Right atrium auricular region (tissue), 2 donors: ENCODE data around the gene BPIFB6. TPM values are rescaled to one million over a fixed set of nuclear protein-coding genes. Genes with fewer than 3 reads are reported as not detected.

Experiments
- DNase-seq: peaks from one replicate; pipeline ENCODE4 v3.0.0-alpha.2; 2019; ENCODE audit warnings: low spot score
- H3K27ac ChIP-seq, 2 donors: fragments of 200-600 bp; sonication (generic); 1 replicate in 1 of 2; 2 replicates in 1 of 2; pipeline ENCODE4 v1.5.1; 2016 to 2019
- H3K27me3 ChIP-seq, 2 donors: fragments of 200-600 bp; sonication (generic); one replicate each; pipeline versions ENCODE4 v1.5.1 to v1.6.0; 2017 to 2019
- H3K36me3 ChIP-seq: fragments of 200-600 bp; sonication (generic); one replicate; pipeline ENCODE4 v1.5.1; 2016
- H3K4me1 ChIP-seq, 2 donors: fragments of 200-600 bp; sonication (generic); one replicate each; pipeline versions ENCODE4 v1.5.1 to v1.6.0; 2017 to 2019
- H3K4me3 ChIP-seq, 2 donors: fragments of 200-600 bp; sonication (generic); 1 replicate in 1 of 2; 2 replicates in 1 of 2; pipeline ENCODE4 v1.5.1; 2017 to 2019; ENCODE audit warnings: mild to moderate bottlenecking in 1 of 2, moderate library complexity in 1 of 2
- H3K9me3 ChIP-seq, 2 donors: fragments of 200-600 bp; sonication (generic); one replicate each; pipeline ENCODE4 v1.5.1; 2019
- CTCF ChIP-seq, 2 donors: fragments of 200-600 bp; sonication (generic); IDR thresholded peaks; one replicate each; pipeline ENCODE4 v1.5.1; 2019; ENCODE audit warnings: antibody characterized with exemption in 2 of 2
- total RNA-seq, 2 donors: library from RNA; depleted of rRNA; stranded (reverse); fragments of >200 nt; gene quantifications; one replicate each; pipeline ENCODE4 v1.1.0, GENCODE V29; 2016

Gene BPIFB6
- total RNA-seq, 2 donors from 2014 or later: not detected

- Histone ChIP-seq H3K9me3 (peaks cover 0 to 11% of the 10 kb centered on the region in 2 donors), H3K4me1 (no peaks in the 10 kb centered on the region), H3K36me3 (no peaks in the 10 kb centered on the region), H3K4me3 (no peak overlapping the region), H3K27me3 (no peaks in the 10 kb centered on the region), H3K27ac (no peak overlapping the region)
- DNase-seq: no peak
- no peak for TF ChIP-seq CTCF (IDR thresholded peaks at IDR 0.05)
These were observed 34.0 kb upstream of the BPIFB6 start for GRCh38 chr20:32997431-32997830.

GRCh38 chr20:32999603-33000250 lies 31.7 kb upstream of the BPIFB6 start:
- H3K4me3 ChIP-seq: no peak overlapping the region
- no peaks in the 10 kb centered on the region for H3K36me3 ChIP-seq
- no peak for TF ChIP-seq CTCF (IDR thresholded peaks at IDR 0.05)
- no peak overlapping the region for H3K27ac ChIP-seq
- DNase-seq: no peak
- no peaks in the 10 kb centered on the region for H3K27me3 ChIP-seq
- H3K9me3 ChIP-seq: peaks cover 0 to 11% of the 10 kb centered on the region in 2 donors
- no peaks in the 10 kb centered on the region for H3K4me1 ChIP-seq

- Histone ChIP-seq H3K27ac (no peak overlapping the region), H3K36me3 (no peaks in the 10 kb centered on the region), H3K4me1 (no peaks in the 10 kb centered on the region), H3K9me3 (peaks cover 0 to 7% of the 10 kb centered on the region in 2 donors), H3K27me3 (no peaks in the 10 kb centered on the region), H3K4me3 (no peak overlapping the region)
- DNase-seq: no peak
- TF ChIP-seq CTCF (IDR thresholded peaks at IDR 0.05): no peak
These were observed 30.5 kb upstream of the BPIFB6 start for GRCh38 chr20:33000802-33001466.

GRCh38 chr20:33002087-33002808 lies 29.2 kb upstream of the BPIFB6 start:
- peaks cover 0 to 7% of the 10 kb centered on the region in 2 donors for H3K9me3 ChIP-seq
- no peak for TF ChIP-seq CTCF (IDR thresholded peaks at IDR 0.05)
- H3K27ac ChIP-seq: no peak overlapping the region
- no peaks in the 10 kb centered on the region for H3K36me3 ChIP-seq
- no peaks in the 10 kb centered on the region for H3K4me1 ChIP-seq
- H3K4me3 ChIP-seq: no peak overlapping the region
- no peak for DNase-seq
- no peaks in the 10 kb centered on the region for H3K27me3 ChIP-seq

GRCh38 chr20:33004141-33004751 lies 27.2 kb upstream of the BPIFB6 start, which contains the start of gene SUN5:
Gene SUN5 (minus strand): TSS chr20:33004433. CDS start chr20:33004340, 93 bp downstream.
- H3K27ac ChIP-seq: no peak within 1 kb of the TSS
- H3K9me3 ChIP-seq: peaks cover 0 to 7% of the 10 kb centered on the region in 2 donors
- H3K36me3 ChIP-seq: no peaks in the 10 kb centered on the region
- no peak for DNase-seq
- H3K4me3 ChIP-seq: no peak within 1 kb of the TSS
- H3K4me1 ChIP-seq: no peaks in the 10 kb centered on the region
- TF ChIP-seq CTCF (IDR thresholded peaks at IDR 0.05): no peak
- H3K27me3 ChIP-seq: no peaks in the 10 kb centered on the region
